Lung (tissue), 12 donors: ENCODE measurements around the gene TNNT1. TPM values are rescaled to one million over a fixed set of nuclear protein-coding genes. Genes with fewer than 3 reads are reported as not detected.
"Not testable (repeated sequence)": the region's sequence is repeated elsewhere in the genome, so short reads cannot be mapped to it uniquely, and the experiment has no call there.

Experiments used
- ATAC-seq: fragments of 200-7000 bp; cut with Tn5 transposase; one replicate; pipeline ENCODE4 v1.9.1; 2020; ENCODE audit warnings: moderate number of reproducible peaks; ENCODE audit not compliant: insufficient read depth, low FRiP score
- DNase-seq, 3 donors: peaks; one replicate each; pipeline ENCODE4 v3.0.0-alpha.2; 2013 to 2017
- H3K27ac ChIP-seq, 2 donors: one replicate each; pipeline ENCODE4 v1.5.1; 2013; ENCODE audit warnings: mild to moderate bottlenecking in 2 of 2, moderate library complexity in 2 of 2, control low read depth in 1 of 2, inconsistent platforms in 1 of 2, low read depth in 1 of 2, low read length in 1 of 2
- H3K27me3 ChIP-seq, 3 donors: one replicate each; pipeline ENCODE4 v1.5.1; 2013; ENCODE audit warnings: low read length in 2 of 3; ENCODE audit not compliant: control insufficient read depth in 3 of 3, insufficient read depth in 3 of 3
- H3K36me3 ChIP-seq, 4 donors: one replicate each; pipeline ENCODE4 v1.5.1; 2013; ENCODE audit warnings: low read length in 4 of 4, mild to moderate bottlenecking in 1 of 4, moderate library complexity in 1 of 4; ENCODE audit not compliant: control insufficient read depth in 4 of 4, insufficient read depth in 4 of 4
- H3K4me1 ChIP-seq, 5 donors: one replicate each; pipeline ENCODE4 v1.5.1; 2013; ENCODE audit warnings: low read length in 5 of 5, mild to moderate bottlenecking in 2 of 5, moderate library complexity in 1 of 5; ENCODE audit not compliant: control insufficient read depth in 5 of 5, insufficient read depth in 5 of 5
- H3K4me3 ChIP-seq: one replicate; pipeline ENCODE4 v1.5.1; 2013; ENCODE audit warnings: mild to moderate bottlenecking, control low read depth, moderate library complexity
- H3K9ac ChIP-seq, 2 donors: one replicate each; pipeline ENCODE4 v1.5.1; 2013; ENCODE audit warnings: low read length in 2 of 2, control low read depth in 1 of 2; ENCODE audit not compliant: insufficient read depth in 1 of 2
- H3K9me3 ChIP-seq, 4 donors: one replicate each; pipeline ENCODE4 v1.5.1; 2013; ENCODE audit warnings: low read length in 3 of 4, mild to moderate bottlenecking in 1 of 4, moderate library complexity in 1 of 4; ENCODE audit not compliant: control insufficient read depth in 4 of 4, insufficient read depth in 3 of 4
- CTCF ChIP-seq: IDR thresholded peaks from 2 replicates; pipeline ENCODE4 v1.5.1; 2012; ENCODE audit warnings: mild to moderate bottlenecking; ENCODE audit errors: control extremely low read depth, extremely low read depth
- WGBS, 2 donors: extraction: QIAGEN DNeasy Blood & Tissue Kit; methylation state at CpG; one replicate each; pipeline ENCODE4 v1.1.7; 2013; 5-methylcytosine and 5-hydroxymethylcytosine counted together
- polyA plus RNA-seq, 2 donors: library from polyadenylated mRNA; stranded (reverse); fragments of 200-250 nt; gene quantifications; one replicate each; pipeline ENCODE4 v1.2.1, GENCODE V29; 2013
- total RNA-seq, 2 donors: library from RNA; depleted of rRNA in 1 of 2; stranded (reverse); fragments of >200 nt in 1 of 2; gene quantifications; one replicate each; pipeline ENCODE4 v1.2.1, GENCODE V29; 2014 to 2021
- donor health status: control.
- donor health status: control.
- donor health status: Bipolar disorder and iron deficiency.
- donor health status: healthy.
- donor health status: DM: yes; HTN: yes; CAD: no.

TNNT1 gene
- total and polyA plus RNA-seq, 4 donors = 1.2 to 5.2 (median 2.8) TPM

- Histone ChIP-seq H3K36me3 (no peaks in the 10 kb centered on the region), H3K27me3 (peaks cover 8 to 48% (median 26%) of the 10 kb centered on the region in 3 donors), H3K4me3 (no peak overlapping the region), H3K9me3 (peaks cover 0 to 2% (median 0%) of the 10 kb centered on the region in 4 donors), H3K4me1 (peaks cover 0 to 2% (median 0%) of the 10 kb centered on the region in 5 donors), H3K27ac (peak overlapping the region in 1 of 2 donors; percentile 97), H3K9ac (no peak overlapping the region)
- DNase-seq = no peak
- 60 to 86% methylated on average over 4 of the region's 4 CpGs for WGBS, 2 donors
- no peak for ATAC-seq
- TF ChIP-seq CTCF = no peak
These were observed 9.4 kb upstream of the TNNT1 start for GRCh38 chr19:55158423-55158822.

GRCh38 chr19:55157064-55157908, 8.3 kb upstream of the TNNT1 start, which contains the start of gene TNNI3:
TSS of gene TNNI3 (minus strand) at chr19:55157732. CDS start at chr19:55157589, 143 bp downstream.
- peaks cover 0 to 2% (median 0%) of the 10 kb centered on the region in 5 donors for H3K4me1 ChIP-seq
- peaks cover 8 to 42% (median 21%) of the 10 kb centered on the region in 3 donors for H3K27me3 ChIP-seq
- peaks cover 0 to 2% (median 0%) of the 10 kb centered on the region in 4 donors for H3K9me3 ChIP-seq
- 25 to 43% methylated on average over 36 to 39 of the region's 39 CpGs for WGBS, 2 donors
- no peak for DNase-seq
- H3K27ac ChIP-seq = peak within 1 kb of the TSS in 1 of 2 donors; percentile 97
- H3K36me3 ChIP-seq = no peaks in the 10 kb centered on the region
- no peak for ATAC-seq
- no peak within 1 kb of the TSS for H3K9ac ChIP-seq
- TF ChIP-seq CTCF = no peak
- H3K4me3 ChIP-seq = no peak within 1 kb of the TSS

- H3K4me3 ChIP-seq = no peak overlapping the region
- no peak for ATAC-seq
These were observed 7.4 kb upstream of the TNNT1 start for GRCh38 chr19:55156202-55157063.

GRCh38 chr19:55155784-55156183, 6.8 kb upstream of the TNNT1 start:
- Histone ChIP-seq H3K27me3 (peaks cover 5 to 30% (median 11%) of the 10 kb centered on the region in 3 donors), H3K27ac (peak overlapping the region in 1 of 2 donors; percentile 36)
- H3K9me3 ChIP-seq, H3K4me3 ChIP-seq, ATAC-seq, H3K36me3 ChIP-seq, H3K9ac ChIP-seq, H3K4me1 ChIP-seq, DNase-seq: not testable (repeated sequence)
- 4% methylated on average over 5 of the region's 5 CpGs for WGBS, 2 donors

More at GRCh38 chr19:55156202-55157063, 7.4 kb upstream of the TNNT1 start:
- no peak for DNase-seq
- no peak overlapping the region for H3K9ac ChIP-seq
- 5 to 6% methylated on average over 50 to 52 of the region's 52 CpGs for WGBS, 2 donors
- peaks cover 6 to 36% (median 15%) of the 10 kb centered on the region in 3 donors for H3K27me3 ChIP-seq
- H3K36me3 ChIP-seq = no peaks in the 10 kb centered on the region
- no peak for TF ChIP-seq CTCF
- peak overlapping the region in 1 of 2 donors; percentile 97 for H3K27ac ChIP-seq
- H3K4me1 ChIP-seq = peaks cover 0 to 2% (median 0%) of the 10 kb centered on the region in 5 donors
- peaks cover 0 to 6% (median 0%) of the 10 kb centered on the region in 4 donors for H3K9me3 ChIP-seq
